ENCODE data around the gene FRRS1.

GRCh38 chr1:99764909-99765308 lies 1.5 kb downstream of the FRRS1 start:
- TF ChIP-seq POLR2A (IDR thresholded peaks at IDR 0.05) (no peak), CTCF (IDR thresholded peaks at IDR 0.05) (no peak)

Measured in right lobe of liver (tissue), 4 donors.